MM.1S (cell line): ENCODE measurements around the gene CAMK4.

ENCODE experiments used
- CTCF ChIP-seq: fragments of 300-600 bp; sonication (generic); IDR thresholded peaks from 2 replicates; pipeline ENCODE4 v1.5.1; 2016; ENCODE audit warnings: antibody characterized with exemption, low read length, mixed read lengths
- EZH2 ChIP-seq: fragments of 300-600 bp; sonication (generic); optimal IDR thresholded peaks from 2 replicates; pipeline ENCODE3; 2017; ENCODE audit warnings: low read depth, mild to moderate bottlenecking, antibody characterized with exemption, low read length, mixed read lengths
- EZH2phosphoT487 ChIP-seq: fragments of 300-600 bp; sonication (generic); IDR thresholded peaks from 2 replicates; pipeline ENCODE4 v1.6.1; 2018; ENCODE audit warnings: antibody characterized with exemption, low read length

GRCh38 chr5:111231119-111231518 lies 6.9 kb downstream of the CAMK4 start:
- TF ChIP-seq EZH2phosphoT487 (no peak), CTCF (no peak), EZH2 (no peak)
